H9 (cell line): ENCODE data around the gene FAM193A. TPM values are rescaled to one million over a fixed set of nuclear protein-coding genes. Genes with fewer than 3 reads are reported as not detected.
A peak's percentile ranks its signal among the peaks of the same experiment; 100 is the strongest.

Experiments
- DNase-seq: peaks from one replicate; pipeline ENCODE4 v3.0.0-alpha.2; 2017
- H2AFZ ChIP-seq: one replicate; pipeline ENCODE4 v1.6.1; 2013; ENCODE audit warnings: mild to moderate bottlenecking, low read length, control low read depth, moderate library complexity
- H2AK5ac ChIP-seq: 2 replicates; pipeline ENCODE4 v1.6.1; 2013; ENCODE audit warnings: low read length, control low read depth, mixed read lengths; ENCODE audit not compliant: insufficient read length
- H2BK120ac ChIP-seq: one replicate; pipeline ENCODE4 v1.6.1; 2013; ENCODE audit warnings: low read depth, mild to moderate bottlenecking, low read length, control low read depth, inconsistent platforms; ENCODE audit not compliant: poor library complexity, severe bottlenecking
- H2BK12ac ChIP-seq: 2 replicates; pipeline ENCODE4 v1.6.1; 2013; ENCODE audit warnings: low read length, control low read depth, mixed read lengths, low read depth; ENCODE audit not compliant: insufficient read length
- H2BK15ac ChIP-seq: 2 replicates; pipeline ENCODE4 v1.6.1; 2013; ENCODE audit warnings: low read depth, low read length, control low read depth
- H2BK20ac ChIP-seq: one replicate; pipeline ENCODE4 v1.6.1; 2013; ENCODE audit warnings: low read depth, mild to moderate bottlenecking, low read length, control low read depth, inconsistent platforms; ENCODE audit not compliant: poor library complexity, severe bottlenecking
- H2BK5ac ChIP-seq: 2 replicates; pipeline ENCODE4 v1.6.1; 2013; ENCODE audit warnings: low read length, control low read depth, mixed read lengths; ENCODE audit not compliant: insufficient read length
- H3K14ac ChIP-seq: 2 replicates; pipeline ENCODE4 v1.6.1; 2013; ENCODE audit warnings: low read length, control low read depth; ENCODE audit not compliant: insufficient read depth
- H3K18ac ChIP-seq: 2 replicates; pipeline ENCODE4 v1.6.1; 2013; ENCODE audit warnings: low read depth, mild to moderate bottlenecking, mixed read lengths, low read length, control low read depth; ENCODE audit not compliant: insufficient read length
- H3K23ac ChIP-seq: 2 replicates; pipeline ENCODE4 v1.6.1; 2013; ENCODE audit warnings: low read length, control low read depth, mixed read lengths, low read depth; ENCODE audit not compliant: insufficient read length
- H3K23me2 ChIP-seq: 2 replicates; pipeline ENCODE4 v1.6.1; 2013; ENCODE audit warnings: low read depth, mild to moderate bottlenecking, mixed read lengths, low read length, control low read depth; ENCODE audit not compliant: insufficient read length, poor library complexity, severe bottlenecking
- H3K27ac ChIP-seq: 2 replicates; pipeline ENCODE4 v1.5.1; 2013; ENCODE audit warnings: low read length, control low read depth, mixed read lengths, low read depth; ENCODE audit not compliant: insufficient read length
- H3K27me3 ChIP-seq: 2 replicates; pipeline ENCODE4 v1.6.1; 2013; ENCODE audit warnings: low read length, control low read depth, inconsistent platforms; ENCODE audit not compliant: insufficient read depth
- H3K4ac ChIP-seq: 2 replicates; pipeline ENCODE4 v1.6.1; 2013; ENCODE audit warnings: low read depth, mild to moderate bottlenecking, control low read depth, inconsistent platforms, low read length, moderate library complexity
- H3K4me1 ChIP-seq: 2 replicates; pipeline ENCODE4 v1.6.1; 2013; ENCODE audit warnings: low read length, control low read depth, inconsistent platforms; ENCODE audit not compliant: insufficient read depth
- H3K4me2 ChIP-seq: 2 replicates; pipeline ENCODE4 v1.6.1; 2013; ENCODE audit warnings: low read length, control low read depth, mixed read lengths; ENCODE audit not compliant: insufficient read length, insufficient read depth
- H3K56ac ChIP-seq: 2 replicates; pipeline ENCODE4 v1.6.1; 2013; ENCODE audit warnings: low read depth, mild to moderate bottlenecking, mixed read lengths, low read length, control low read depth; ENCODE audit not compliant: insufficient read length
- H3K79me1 ChIP-seq: 2 replicates; pipeline ENCODE4 v1.6.1; 2013; ENCODE audit warnings: low read depth, mild to moderate bottlenecking, moderate library complexity, low read length, control low read depth, inconsistent platforms; ENCODE audit not compliant: insufficient read depth, poor library complexity, severe bottlenecking
- H3K79me2 ChIP-seq: 2 replicates; pipeline ENCODE4 v1.6.1; 2013; ENCODE audit warnings: low read length, control low read depth, inconsistent platforms; ENCODE audit not compliant: insufficient read depth
- H3K9ac ChIP-seq: 2 replicates; pipeline ENCODE4 v1.6.1; 2013; ENCODE audit warnings: low read length, control low read depth, mixed read lengths; ENCODE audit not compliant: insufficient read length; ENCODE audit errors: extremely low read depth
- H3K9me3 ChIP-seq: one replicate; pipeline ENCODE4 v1.6.1; 2013; ENCODE audit warnings: low read depth, low read length, inconsistent platforms; ENCODE audit not compliant: control insufficient read depth
- H3T11ph ChIP-seq: one replicate; pipeline ENCODE4 v1.6.1; 2013; ENCODE audit warnings: mild to moderate bottlenecking, low read length, control low read depth, inconsistent platforms
- H4K20me1 ChIP-seq: one replicate; pipeline ENCODE4 v1.6.1; 2013; ENCODE audit not compliant: control insufficient read depth, insufficient read length, insufficient read depth
- H4K5ac ChIP-seq: 2 replicates; pipeline ENCODE4 v1.6.1; 2013; ENCODE audit warnings: low read depth, mild to moderate bottlenecking, mixed read lengths, low read length, control low read depth; ENCODE audit not compliant: insufficient read length
- H4K8ac ChIP-seq: replicated peaks from 2 replicates; pipeline ENCODE4 v1.6.1; 2013; ENCODE audit warnings: low read length, control low read depth, mixed read lengths, low read depth; ENCODE audit not compliant: insufficient read length
- H4K91ac ChIP-seq: 2 replicates; pipeline ENCODE4 v1.6.1; 2013; ENCODE audit warnings: low read depth, mild to moderate bottlenecking, moderate library complexity, mixed read lengths, low read length, control low read depth; ENCODE audit not compliant: insufficient read length
- H3K27ac Mint-ChIP-seq, 3 experiments: 2 replicates in 2 of 3; 3 replicates in 1 of 3; pipeline ENCODE4 v1.8.0; 2020 to 2021; ENCODE audit warnings: mixed read lengths in 3 of 3, mild to moderate bottlenecking in 1 of 3, moderate library complexity in 1 of 3
- H3K27me3 Mint-ChIP-seq: 2 replicates; pipeline ENCODE4 v1.8.0; 2021; ENCODE audit warnings: low read depth, mild to moderate bottlenecking, moderate library complexity, mixed read lengths
- H3K36me3 Mint-ChIP-seq, 3 experiments: 2 replicates in 2 of 3; 3 replicates in 1 of 3; pipeline ENCODE4 v1.8.0; 2020 to 2021; ENCODE audit warnings: low read depth in 3 of 3, mixed read lengths in 3 of 3; ENCODE audit not compliant: insufficient read depth in 1 of 3
- H3K4me1 Mint-ChIP-seq, 2 experiments: 2 replicates each; pipeline ENCODE4 v1.8.0; 2020; ENCODE audit warnings: mixed read lengths in 2 of 2
- H3K4me3 Mint-ChIP-seq, 2 experiments: 2 replicates in 1 of 2; 3 replicates in 1 of 2; pipeline ENCODE4 v1.8.0; 2020 to 2021; ENCODE audit warnings: mild to moderate bottlenecking in 2 of 2, mixed read lengths in 2 of 2, moderate library complexity in 1 of 2
- H3K9me3 Mint-ChIP-seq, 2 experiments: 2 replicates in 1 of 2; 3 replicates in 1 of 2; pipeline ENCODE4 v1.8.0; 2020; ENCODE audit warnings: mild to moderate bottlenecking in 2 of 2, mixed read lengths in 2 of 2, moderate library complexity in 1 of 2
- WGBS: extraction: QIAGEN DNeasy Blood & Tissue Kit; methylation state at CpG from one replicate; pipeline ENCODE4 v1.1.7; 2013; ENCODE audit warnings: missing lambda C conversion rate, low lambda C conversion rate, mixed read lengths; ENCODE audit not compliant: insufficient read length; ENCODE audit errors: extremely low coverage; 5-methylcytosine and 5-hydroxymethylcytosine counted together
- total RNA-seq: library from RNA; stranded (reverse); gene quantifications from 2 replicates; pipeline ENCODE4 v1.2.1, GENCODE V29; 2021
- TF ChIP-seq, protein P1 (sequence below): fragments of 200-600 bp; sonication (generic); conservative IDR thresholded peaks from 3 replicates; pipeline ENCODE4 v1.8.0; 2021; ENCODE audit warnings: antibody characterized with exemption, mild to moderate bottlenecking

The FAM193A gene
- total RNA-seq, 1 experiment from 2014 or later, result 36.9 TPM

DNA sequence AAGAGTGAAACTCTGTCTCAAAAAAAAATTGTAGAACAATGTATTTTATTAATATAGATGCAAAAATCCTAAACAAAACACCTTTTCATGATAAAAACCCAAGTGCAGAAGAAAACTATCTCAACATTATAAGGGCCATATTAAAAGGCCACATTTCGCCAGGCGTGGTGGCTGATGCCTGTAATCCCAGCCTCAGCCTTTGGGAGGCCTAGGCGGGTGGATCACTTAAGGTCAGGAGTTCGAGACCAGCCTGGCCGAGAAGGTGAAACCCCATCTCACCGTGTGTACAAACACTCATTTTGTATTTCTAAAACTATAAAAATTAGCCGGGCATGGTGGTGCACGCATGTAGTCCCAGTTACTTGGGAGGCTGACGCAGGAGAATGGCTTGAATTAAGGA is 9.9 kb upstream of the FAM193A start:
- no CpG with 5 or more reads among the region's 9 CpGs for WGBS
- Histone ChIP-seq H3K56ac (no peak overlapping the region), H3K9ac (no peak overlapping the region), H2AK5ac (no peak overlapping the region), H2BK120ac (no peak overlapping the region), H3K4me2 (no peak overlapping the region), H3K79me2 (no peaks in the 10 kb centered on the region), H3K14ac (no peak overlapping the region), H3K27me3 (no peaks in the 10 kb centered on the region), H3K4me1 (no peaks in the 10 kb centered on the region), H3K79me1 (no peaks in the 10 kb centered on the region), H4K5ac (no peak overlapping the region), H4K91ac (no peak overlapping the region), H3K18ac (no peak overlapping the region), H3K23ac (no peak overlapping the region), H2BK20ac (no peak overlapping the region), H3K23me2 (no peaks in the 10 kb centered on the region), H3K4ac (no peak overlapping the region), H4K8ac (no peak overlapping the region), H2BK5ac (no peak overlapping the region), H3T11ph (no peak overlapping the region), H4K20me1 (no peaks in the 10 kb centered on the region), H2BK12ac (no peak overlapping the region), H2AFZ (no peak overlapping the region), H2BK15ac (no peak overlapping the region), H3K9me3 (no peaks in the 10 kb centered on the region), H3K27ac (no peak overlapping the region)
- Mint-ChIP-seq H3K36me3 (peaks cover 0 to 2% (median 0%) of the 10 kb centered on the region in 3 experiments; a peak in 1 of 7 replicates), H3K4me3 (no peak overlapping the region), H3K27ac (no peak overlapping the region), H3K27me3 (no peaks in the 10 kb centered on the region), H3K4me1 (no peaks in the 10 kb centered on the region), H3K9me3 (peaks cover 0 to 3% of the 10 kb centered on the region in 2 experiments; a peak in 1 of 5 replicates)
- TF ChIP-seq, protein P1, sequence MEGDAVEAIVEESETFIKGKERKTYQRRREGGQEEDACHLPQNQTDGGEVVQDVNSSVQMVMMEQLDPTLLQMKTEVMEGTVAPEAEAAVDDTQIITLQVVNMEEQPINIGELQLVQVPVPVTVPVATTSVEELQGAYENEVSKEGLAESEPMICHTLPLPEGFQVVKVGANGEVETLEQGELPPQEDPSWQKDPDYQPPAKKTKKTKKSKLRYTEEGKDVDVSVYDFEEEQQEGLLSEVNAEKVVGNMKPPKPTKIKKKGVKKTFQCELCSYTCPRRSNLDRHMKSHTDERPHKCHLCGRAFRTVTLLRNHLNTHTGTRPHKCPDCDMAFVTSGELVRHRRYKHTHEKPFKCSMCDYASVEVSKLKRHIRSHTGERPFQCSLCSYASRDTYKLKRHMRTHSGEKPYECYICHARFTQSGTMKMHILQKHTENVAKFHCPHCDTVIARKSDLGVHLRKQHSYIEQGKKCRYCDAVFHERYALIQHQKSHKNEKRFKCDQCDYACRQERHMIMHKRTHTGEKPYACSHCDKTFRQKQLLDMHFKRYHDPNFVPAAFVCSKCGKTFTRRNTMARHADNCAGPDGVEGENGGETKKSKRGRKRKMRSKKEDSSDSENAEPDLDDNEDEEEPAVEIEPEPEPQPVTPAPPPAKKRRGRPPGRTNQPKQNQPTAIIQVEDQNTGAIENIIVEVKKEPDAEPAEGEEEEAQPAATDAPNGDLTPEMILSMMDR, result peak; percentile 31; the same call in 2 of the 3 replicates
- no peak for DNase-seq
